Measurements from ENCODE around the gene STAMBPL1. TPM values are rescaled to one million over a fixed set of nuclear protein-coding genes. Genes with fewer than 3 reads are reported as not detected.
A peak's percentile ranks its signal among the peaks of the same experiment; 100 is the strongest.

The STAMBPL1 gene
- total RNA-seq, 1 donor from 2014 or later = 15.7 TPM

DNA sequence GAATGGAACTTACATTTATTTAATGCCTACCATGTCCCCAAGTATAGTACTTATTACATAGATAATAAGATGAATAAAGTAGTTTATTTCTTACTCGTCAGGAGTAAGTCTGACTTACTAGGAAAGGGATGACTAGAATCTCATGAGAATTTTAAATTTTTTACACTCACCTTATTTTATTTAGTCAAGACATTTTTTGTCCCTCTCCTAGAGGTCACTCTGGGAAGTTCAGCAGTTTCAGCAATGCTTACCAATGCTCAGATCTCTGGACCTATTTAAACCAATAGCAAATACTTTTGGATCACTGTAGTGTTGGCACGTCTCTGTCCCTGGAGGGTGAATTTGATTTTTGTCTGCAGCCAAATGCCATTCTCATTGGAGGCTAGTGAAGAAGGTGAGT is 83.3 kb downstream of the STAMBPL1 start:
- Histone ChIP-seq H3K27ac (no peak overlapping the region), H3K4me3 (no peak overlapping the region), H3K27me3 (no peaks in the 10 kb centered on the region), H3K9me3 (no peaks in the 10 kb centered on the region), H3K4me1 (peaks cover 7% of the 10 kb centered on the region), H3K36me3 (no peaks in the 10 kb centered on the region)
- DNase-seq (ENCODE audit: extremely low spot score in 2 of 2) = no peak
- intact Hi-C loops (cut with DNase I) = no loop called here
- TF ChIP-seq, protein P1, sequence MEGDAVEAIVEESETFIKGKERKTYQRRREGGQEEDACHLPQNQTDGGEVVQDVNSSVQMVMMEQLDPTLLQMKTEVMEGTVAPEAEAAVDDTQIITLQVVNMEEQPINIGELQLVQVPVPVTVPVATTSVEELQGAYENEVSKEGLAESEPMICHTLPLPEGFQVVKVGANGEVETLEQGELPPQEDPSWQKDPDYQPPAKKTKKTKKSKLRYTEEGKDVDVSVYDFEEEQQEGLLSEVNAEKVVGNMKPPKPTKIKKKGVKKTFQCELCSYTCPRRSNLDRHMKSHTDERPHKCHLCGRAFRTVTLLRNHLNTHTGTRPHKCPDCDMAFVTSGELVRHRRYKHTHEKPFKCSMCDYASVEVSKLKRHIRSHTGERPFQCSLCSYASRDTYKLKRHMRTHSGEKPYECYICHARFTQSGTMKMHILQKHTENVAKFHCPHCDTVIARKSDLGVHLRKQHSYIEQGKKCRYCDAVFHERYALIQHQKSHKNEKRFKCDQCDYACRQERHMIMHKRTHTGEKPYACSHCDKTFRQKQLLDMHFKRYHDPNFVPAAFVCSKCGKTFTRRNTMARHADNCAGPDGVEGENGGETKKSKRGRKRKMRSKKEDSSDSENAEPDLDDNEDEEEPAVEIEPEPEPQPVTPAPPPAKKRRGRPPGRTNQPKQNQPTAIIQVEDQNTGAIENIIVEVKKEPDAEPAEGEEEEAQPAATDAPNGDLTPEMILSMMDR (IDR thresholded peaks at IDR 0.05) = no peak
- TF ChIP-seq POLR2A (IDR thresholded peaks at IDR 0.05) (no peak), POLR2AphosphoS5 (IDR thresholded peaks at IDR 0.05; ENCODE audit: insufficient read depth in 1 of 2, low read depth in 1 of 2) (no peak)

DNA sequence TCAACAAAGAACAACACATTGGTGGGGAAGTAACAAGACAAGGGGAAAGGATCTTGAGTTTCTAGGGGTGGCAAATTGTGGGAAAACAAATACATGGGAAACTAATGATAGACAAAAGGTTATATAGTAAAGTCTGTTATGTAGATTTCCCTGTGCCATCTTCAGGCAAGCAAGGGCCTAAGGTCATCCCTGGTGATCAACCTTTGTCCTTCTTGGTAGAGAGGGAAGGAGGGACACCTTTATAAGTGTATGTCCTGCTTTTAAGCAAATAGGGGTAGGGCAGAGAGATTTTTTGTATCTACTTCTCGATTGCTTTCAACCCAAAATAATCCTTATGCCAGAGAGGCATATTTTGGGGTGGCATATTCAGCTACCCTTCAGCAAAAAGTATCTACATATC is 84.3 kb downstream of the STAMBPL1 start:
- intact Hi-C loops (cut with DNase I) = no loop called here
- DNase-seq (ENCODE audit: extremely low spot score in 2 of 2) = no peak
- TF ChIP-seq POLR2A (IDR thresholded peaks at IDR 0.05) (no peak), POLR2AphosphoS5 (IDR thresholded peaks at IDR 0.05; ENCODE audit: insufficient read depth in 1 of 2, low read depth in 1 of 2) (no peak)
- TF ChIP-seq, protein P1 (IDR thresholded peaks at IDR 0.05) = no peak
- Histone ChIP-seq H3K27me3 (no peaks in the 10 kb centered on the region), H3K36me3 (no peaks in the 10 kb centered on the region), H3K4me1 (peaks cover 7% of the 10 kb centered on the region), H3K4me3 (no peak overlapping the region), H3K27ac (peak overlapping the region; percentile 34), H3K9me3 (no peaks in the 10 kb centered on the region)

DNA sequence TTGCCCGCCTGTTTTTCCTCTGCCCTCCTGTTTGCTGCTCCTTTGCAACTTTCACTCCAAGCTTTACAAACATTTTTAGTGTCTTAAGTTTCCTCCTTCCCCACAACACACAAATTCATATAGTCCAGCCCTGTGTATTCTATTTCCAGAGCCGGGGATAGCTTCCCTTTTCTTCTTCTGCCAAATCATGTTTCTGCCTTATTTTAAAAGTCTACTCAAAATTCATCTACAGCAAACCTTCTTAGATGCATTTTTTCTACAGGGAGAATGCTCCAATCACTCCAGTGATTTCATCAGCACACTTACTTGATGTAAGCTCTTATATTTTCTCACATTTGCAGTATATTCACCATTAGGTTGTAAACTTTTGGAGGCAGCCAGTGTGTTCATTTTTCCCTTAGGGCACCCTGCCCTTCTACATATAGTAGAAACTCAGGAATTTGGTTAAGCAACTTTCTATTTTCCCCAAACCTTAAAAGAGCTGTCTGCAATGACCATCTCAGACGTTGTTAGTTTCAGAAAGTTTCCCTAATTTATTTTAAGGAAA is 84.9 kb downstream of the STAMBPL1 start:
- Histone ChIP-seq H3K9me3 (no peaks in the 10 kb centered on the region), H3K4me1 (peaks cover 7% of the 10 kb centered on the region), H3K36me3 (no peaks in the 10 kb centered on the region), H3K4me3 (no peak overlapping the region), H3K27ac (peak overlapping the region; percentile 34), H3K27me3 (no peaks in the 10 kb centered on the region)
- intact Hi-C loops (cut with DNase I) = no loop called here
- no peak for TF ChIP-seq POLR2AphosphoS5 (IDR thresholded peaks at IDR 0.05; ENCODE audit: insufficient read depth in 1 of 2, low read depth in 1 of 2)
- TF ChIP-seq, protein P1 (IDR thresholded peaks at IDR 0.05) = no peak
- no peak for TF ChIP-seq POLR2A (IDR thresholded peaks at IDR 0.05)
- no peak for DNase-seq (ENCODE audit: extremely low spot score in 2 of 2)

DNA sequence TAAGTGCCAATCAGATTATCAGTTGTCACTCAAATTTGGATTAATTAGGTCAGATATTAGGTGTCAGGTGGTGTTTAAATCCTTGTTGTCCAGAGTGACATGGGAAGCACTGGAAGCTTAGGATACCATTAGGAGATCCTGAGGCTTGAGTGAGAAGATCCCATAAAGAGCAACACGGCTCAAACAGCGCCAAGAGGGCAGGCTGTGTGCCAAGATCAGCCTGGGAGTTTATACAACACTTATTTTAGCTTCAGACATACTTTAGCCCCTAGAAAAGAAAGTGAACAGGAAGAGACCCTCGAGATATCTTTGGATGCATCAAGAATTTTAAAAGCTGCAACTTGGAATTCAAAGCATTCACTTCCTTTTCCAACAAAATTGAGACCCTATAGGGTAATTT is 86.8 kb downstream of the STAMBPL1 start:
- Histone ChIP-seq H3K27ac (peak overlapping the region; percentile 11), H3K4me1 (peaks cover 7% of the 10 kb centered on the region), H3K36me3 (no peaks in the 10 kb centered on the region), H3K4me3 (no peak overlapping the region), H3K27me3 (no peaks in the 10 kb centered on the region), H3K9me3 (no peaks in the 10 kb centered on the region)
- TF ChIP-seq, protein P1 (IDR thresholded peaks at IDR 0.05) = no peak
- TF ChIP-seq POLR2AphosphoS5 (IDR thresholded peaks at IDR 0.05; ENCODE audit: insufficient read depth in 1 of 2, low read depth in 1 of 2) (no peak), POLR2A (IDR thresholded peaks at IDR 0.05) (no peak)
- intact Hi-C loops (cut with DNase I) = no loop called here
- DNase-seq (ENCODE audit: extremely low spot score in 2 of 2) = no peak

DNA sequence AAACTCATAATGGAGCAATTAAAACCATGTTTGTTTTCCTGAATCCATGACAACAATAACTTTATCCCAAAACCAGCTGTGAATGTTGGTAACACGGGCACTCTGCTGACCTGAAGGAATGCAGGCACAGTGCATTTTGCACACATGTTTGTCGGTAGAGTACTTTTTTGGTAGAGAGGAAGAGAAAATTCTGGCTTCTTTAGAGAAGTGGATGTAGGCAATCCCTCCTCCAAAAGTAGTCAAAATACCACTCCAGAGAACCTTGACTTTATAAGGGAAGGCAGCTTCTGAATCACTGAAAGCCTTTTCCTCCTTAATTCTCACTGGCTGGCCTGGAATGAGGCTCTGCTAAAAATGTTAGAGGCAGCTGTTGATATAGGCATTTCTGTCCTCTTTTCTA is 88.3 kb downstream of the STAMBPL1 start:
- intact Hi-C loops (cut with DNase I) = no loop called here
- H3K27ac ChIP-seq = peak overlapping the region; percentile 48
- no peaks in the 10 kb centered on the region for H3K36me3 ChIP-seq
- no peaks in the 10 kb centered on the region for H3K27me3 ChIP-seq
- H3K9me3 ChIP-seq = no peaks in the 10 kb centered on the region
- TF ChIP-seq POLR2AphosphoS5 (IDR thresholded peaks at IDR 0.05; ENCODE audit: insufficient read depth in 1 of 2, low read depth in 1 of 2) (no peak), POLR2A (IDR thresholded peaks at IDR 0.05) (no peak)
- TF ChIP-seq, protein P1 (IDR thresholded peaks at IDR 0.05) = no peak
- peaks cover 7% of the 10 kb centered on the region for H3K4me1 ChIP-seq
- DNase-seq (ENCODE audit: extremely low spot score in 2 of 2) = no peak
- H3K4me3 ChIP-seq = no peak overlapping the region

Data from vagina (tissue), 2 donors.